ENCODE data around the gene CCS. TPM values are rescaled to one million over a fixed set of nuclear protein-coding genes. Genes with fewer than 3 reads are reported as not detected.
"Not testable (repeated sequence)": the region's sequence is repeated elsewhere in the genome, so short reads cannot be mapped to it uniquely, and the experiment has no call there.

The CCS gene
- polyA plus RNA-seq, 1 experiment = 36.4 TPM

- no peaks in the 10 kb centered on the region for H3K27me3 ChIP-seq (ENCODE audit: control insufficient read depth, insufficient read depth, low read length)
- TF ChIP-seq, protein P1, sequence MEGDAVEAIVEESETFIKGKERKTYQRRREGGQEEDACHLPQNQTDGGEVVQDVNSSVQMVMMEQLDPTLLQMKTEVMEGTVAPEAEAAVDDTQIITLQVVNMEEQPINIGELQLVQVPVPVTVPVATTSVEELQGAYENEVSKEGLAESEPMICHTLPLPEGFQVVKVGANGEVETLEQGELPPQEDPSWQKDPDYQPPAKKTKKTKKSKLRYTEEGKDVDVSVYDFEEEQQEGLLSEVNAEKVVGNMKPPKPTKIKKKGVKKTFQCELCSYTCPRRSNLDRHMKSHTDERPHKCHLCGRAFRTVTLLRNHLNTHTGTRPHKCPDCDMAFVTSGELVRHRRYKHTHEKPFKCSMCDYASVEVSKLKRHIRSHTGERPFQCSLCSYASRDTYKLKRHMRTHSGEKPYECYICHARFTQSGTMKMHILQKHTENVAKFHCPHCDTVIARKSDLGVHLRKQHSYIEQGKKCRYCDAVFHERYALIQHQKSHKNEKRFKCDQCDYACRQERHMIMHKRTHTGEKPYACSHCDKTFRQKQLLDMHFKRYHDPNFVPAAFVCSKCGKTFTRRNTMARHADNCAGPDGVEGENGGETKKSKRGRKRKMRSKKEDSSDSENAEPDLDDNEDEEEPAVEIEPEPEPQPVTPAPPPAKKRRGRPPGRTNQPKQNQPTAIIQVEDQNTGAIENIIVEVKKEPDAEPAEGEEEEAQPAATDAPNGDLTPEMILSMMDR (IDR thresholded peaks at IDR 0.05; ENCODE audit: insufficient read depth, low read depth, low read length) = no peak
- H3K36me3 ChIP-seq (ENCODE audit: control insufficient read depth, insufficient read depth, low read length) = peaks cover 8% of the 10 kb centered on the region
- no peak overlapping the region for H3K4me3 ChIP-seq (ENCODE audit: low read depth, low read length)
- POLR2A ChIA-PET = no interaction called here
- DNase-seq (ENCODE audit: low read depth) = no peak
- CTCF ChIA-PET = interaction anchor here (1.0 to 2.6 kb wide), 2 partner anchors 14 to 42 kb away, joined by 3 to 9 read pairs; partner anchors contain the start of gene RBM4B
Measured at GRCh38 chr11:66636411-66636810, 43.4 kb downstream of the CCS start.

DNA sequence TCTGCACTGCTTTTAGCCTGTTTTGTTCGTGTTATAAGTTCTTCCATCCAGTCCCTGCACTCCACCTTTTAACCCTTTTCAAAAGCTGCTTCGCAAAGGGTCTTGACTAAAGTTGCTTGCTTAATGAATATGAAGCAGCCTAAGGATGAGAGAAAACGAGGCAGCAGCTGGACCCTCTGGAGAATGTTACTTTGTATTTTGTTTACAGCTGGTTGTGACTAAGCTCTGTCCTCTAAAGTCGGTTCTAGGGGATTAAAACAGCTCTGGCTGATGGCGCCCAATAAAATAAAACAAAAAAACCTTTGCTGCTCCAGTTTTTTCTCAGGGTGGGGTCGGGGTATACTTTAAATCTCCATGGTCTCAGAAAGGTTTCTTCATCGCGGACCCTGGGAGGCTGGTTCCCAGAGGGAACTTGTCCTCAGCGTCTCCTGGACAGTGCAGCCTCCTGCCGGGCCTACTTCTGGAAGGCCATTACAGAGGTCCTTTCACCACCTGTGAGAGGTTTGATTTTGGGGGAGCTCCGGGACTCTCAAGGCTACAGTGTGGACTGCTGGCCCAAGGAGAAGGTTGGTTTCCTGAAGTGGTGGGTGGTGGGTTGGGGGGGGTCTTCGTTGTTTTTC is 44.7 kb downstream of the CCS start:
- Histone ChIP-seq H3K36me3 (ENCODE audit: control insufficient read depth, insufficient read depth, low read length) (peaks cover 8% of the 10 kb centered on the region), H3K4me3 (ENCODE audit: low read depth, low read length) (peak overlapping the region; percentile 39), H3K27me3 (ENCODE audit: control insufficient read depth, insufficient read depth, low read length) (no peaks in the 10 kb centered on the region)
- TF ChIP-seq, protein P1 (IDR thresholded peaks at IDR 0.05; ENCODE audit: insufficient read depth, low read depth, low read length) = no peak
- ChIA-PET POLR2A (interaction anchor here (0.6 to 1.7 kb wide), 2 partner anchors 20 to 724 kb away, joined by 4 to 8 read pairs; no protein-coding TSS in a partner anchor), CTCF (interaction anchor here (0.7 to 2.6 kb wide), 9 partner anchors 8 to 338 kb away, joined by 3 to 9 read pairs (median 3); partner anchors contain the start of genes C11orf86 and RBM4B)
- no peak for DNase-seq (ENCODE audit: low read depth)

DNA sequence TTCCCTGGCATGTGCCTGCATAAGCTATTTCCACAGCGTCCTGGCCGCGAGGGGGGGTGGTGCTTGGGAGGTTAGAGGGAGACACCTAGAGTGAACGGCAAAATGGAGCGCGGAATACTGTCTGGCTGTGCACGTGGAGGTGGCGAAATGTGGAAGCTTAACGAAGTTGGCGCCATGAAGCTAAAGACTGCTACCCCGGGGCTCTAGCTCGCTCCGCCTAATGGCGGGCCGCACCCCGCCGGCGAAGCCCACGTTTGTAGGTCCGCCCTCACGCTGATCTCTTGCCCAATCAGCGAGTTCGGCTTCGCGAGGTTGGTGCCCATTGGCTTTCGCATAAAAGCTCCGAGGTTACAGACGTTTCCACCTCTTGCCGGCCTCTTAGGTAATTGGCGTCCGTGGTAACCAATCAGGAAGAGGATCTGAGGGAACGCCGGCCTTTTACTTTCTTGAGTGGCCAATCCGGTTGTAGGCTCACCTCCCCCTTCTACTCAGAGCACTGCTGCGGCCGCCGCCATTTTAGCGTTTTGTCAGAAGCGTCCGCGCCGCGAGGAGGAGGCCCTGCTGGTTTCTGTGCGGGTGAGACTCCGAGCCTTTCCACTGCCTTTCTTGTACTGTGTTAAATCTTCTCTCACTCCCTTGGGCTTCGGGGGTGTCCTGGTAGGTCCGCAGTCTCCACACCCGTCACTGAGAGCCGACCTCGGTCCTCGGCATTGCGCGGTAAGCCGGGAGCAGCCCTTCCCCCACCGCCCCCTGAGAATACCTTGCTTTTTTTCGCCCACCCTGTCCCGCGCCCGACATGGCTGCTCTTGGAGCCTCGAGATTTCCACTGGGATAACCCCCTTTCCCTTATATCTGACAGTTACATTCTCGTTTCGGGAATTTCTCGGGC is 45.4 kb downstream of the CCS start, which contains the start of gene RBM4:
Gene RBM4 (plus strand): TSS at position 527 of the 889 bp plus-strand sequence. CDS start 1,009 bp downstream, outside the sequence.
- ChIA-PET POLR2A (interaction anchor here (0.6 to 1.7 kb wide), 3 partner anchors 20 to 723 kb away, joined by 3 to 8 read pairs (median 4); no protein-coding TSS in a partner anchor), CTCF (interaction anchor here (0.7 to 2.6 kb wide), 8 partner anchors 7 to 337 kb away, joined by 3 to 9 read pairs (median 4); partner anchors contain the start of genes C11orf86 and RBM4B)
- Histone ChIP-seq H3K4me3 (ENCODE audit: low read depth, low read length) (peak within 1 kb of the TSS; percentile 70), H3K36me3 (ENCODE audit: control insufficient read depth, insufficient read depth, low read length) (peaks cover 9% of the 10 kb centered on the region), H3K27me3 (ENCODE audit: control insufficient read depth, insufficient read depth, low read length) (no peaks in the 10 kb centered on the region)
- DNase-seq (ENCODE audit: low read depth) = peak; percentile 98
- TF ChIP-seq, protein P1 (IDR thresholded peaks at IDR 0.05; ENCODE audit: insufficient read depth, low read depth, low read length) = peak; percentile 32

GRCh38 chr11:66639066-66639813 is 46.3 kb downstream of the CCS start:
- ChIA-PET POLR2A (interaction anchor here (0.6 to 1.7 kb wide), 2 partner anchors 20 to 22 kb away, joined by 3 to 8 read pairs; no protein-coding TSS in a partner anchor), CTCF (interaction anchor here (1.2 to 2.3 kb wide), 3 partner anchors 10 to 39 kb away, joined by 3 to 7 read pairs (median 3); partner anchors contain the start of gene RBM4B)
- Histone ChIP-seq H3K4me3 (ENCODE audit: low read depth, low read length) (peak overlapping the region; percentile 70), H3K27me3 (ENCODE audit: control insufficient read depth, insufficient read depth, low read length) (no peaks in the 10 kb centered on the region), H3K36me3 (ENCODE audit: control insufficient read depth, insufficient read depth, low read length) (peaks cover 15% of the 10 kb centered on the region)
- DNase-seq (ENCODE audit: low read depth) = no peak
- TF ChIP-seq, protein P1 (IDR thresholded peaks at IDR 0.05; ENCODE audit: insufficient read depth, low read depth, low read length) = peak; percentile 14; the same call in 1 of the 2 replicates

DNA sequence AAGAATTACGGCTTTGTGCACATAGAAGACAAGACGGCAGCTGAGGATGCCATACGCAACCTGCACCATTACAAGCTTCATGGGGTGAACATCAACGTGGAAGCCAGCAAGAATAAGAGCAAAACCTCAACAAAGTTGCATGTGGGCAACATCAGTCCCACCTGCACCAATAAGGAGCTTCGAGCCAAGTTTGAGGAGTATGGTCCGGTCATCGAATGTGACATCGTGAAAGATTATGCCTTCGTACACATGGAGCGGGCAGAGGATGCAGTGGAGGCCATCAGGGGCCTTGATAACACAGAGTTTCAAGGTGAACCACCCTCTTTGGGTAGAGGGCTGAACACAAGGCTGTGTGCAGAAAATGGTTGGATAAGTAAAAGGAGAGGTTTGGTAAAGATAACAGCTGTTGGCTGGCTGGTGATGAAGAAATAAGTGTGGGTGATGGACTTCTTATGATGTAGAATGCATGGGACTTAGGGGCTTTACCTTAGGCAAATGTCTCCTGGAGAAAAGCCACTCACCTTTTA is 46.9 kb downstream of the CCS start:
- CTCF ChIA-PET = interaction anchor here (2.3 kb wide), 1 partner anchor 38 kb away, joined by 7 read pairs; the partner anchor contains the start of gene RBM4B
- DNase-seq (ENCODE audit: low read depth); POLR2A ChIA-PET; H3K27me3 ChIP-seq (ENCODE audit: control insufficient read depth, insufficient read depth, low read length): not testable (repeated sequence)
- Histone ChIP-seq H3K36me3 (ENCODE audit: control insufficient read depth, insufficient read depth, low read length) (peaks cover 16% of the 10 kb centered on the region), H3K4me3 (ENCODE audit: low read depth, low read length) (peak overlapping the region; percentile 70)
